LNCaP clone FGC (cell line): ENCODE data around the gene RPL37.

Source experiments
- DNase-seq: peaks from one replicate; pipeline ENCODE4 v3.0.0-alpha.2; 2011; ENCODE audit warnings: low read depth
- H3K4me3 ChIP-seq: 2 replicates; pipeline ENCODE4 v1.5.1; 2011; ENCODE audit warnings: mild to moderate bottlenecking, low read depth, low read length, control low read depth
- CTCF ChIP-seq: IDR thresholded peaks from 2 replicates; pipeline ENCODE4 v1.5.1; 2012; ENCODE audit warnings: mild to moderate bottlenecking; ENCODE audit not compliant: control insufficient read depth, insufficient read depth; ENCODE audit errors: extremely low read depth

RPL37 gene

GRCh38 chr5:40847525-40847924, 12.5 kb upstream of the RPL37 start:
- no peak for TF ChIP-seq CTCF
- no peak overlapping the region for H3K4me3 ChIP-seq
- no peak for DNase-seq

- no peak for DNase-seq
- TF ChIP-seq CTCF: no peak
- no peak overlapping the region for H3K4me3 ChIP-seq
Observed at GRCh38 chr5:40846371-40846770, 11.3 kb upstream of the RPL37 start.

GRCh38 chr5:40844565-40844964, 9.5 kb upstream of the RPL37 start:
- H3K4me3 ChIP-seq: no peak overlapping the region
- DNase-seq: no peak
- no peak for TF ChIP-seq CTCF

DNA sequence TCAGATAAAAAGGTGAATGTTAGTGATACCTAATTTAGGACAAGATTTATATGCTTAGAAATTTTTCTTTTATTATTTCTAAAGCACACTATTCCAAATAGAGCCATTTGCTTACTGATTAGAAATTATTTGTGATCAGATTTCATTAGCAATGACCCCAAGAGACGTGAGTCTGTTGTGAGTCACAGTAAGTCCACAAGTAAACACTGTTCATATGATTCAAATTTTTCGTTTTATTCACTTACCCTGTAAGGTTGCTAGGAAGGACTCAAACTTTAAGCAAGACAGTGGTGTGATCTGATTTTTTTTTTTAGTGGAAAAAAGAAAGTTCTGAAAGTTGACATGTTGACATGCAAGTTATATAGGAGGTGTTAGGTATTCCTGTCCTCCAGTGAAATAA, 7.3 kb upstream of the RPL37 start:
- TF ChIP-seq CTCF: no peak
- no peak overlapping the region for H3K4me3 ChIP-seq
- DNase-seq: no peak

DNA sequence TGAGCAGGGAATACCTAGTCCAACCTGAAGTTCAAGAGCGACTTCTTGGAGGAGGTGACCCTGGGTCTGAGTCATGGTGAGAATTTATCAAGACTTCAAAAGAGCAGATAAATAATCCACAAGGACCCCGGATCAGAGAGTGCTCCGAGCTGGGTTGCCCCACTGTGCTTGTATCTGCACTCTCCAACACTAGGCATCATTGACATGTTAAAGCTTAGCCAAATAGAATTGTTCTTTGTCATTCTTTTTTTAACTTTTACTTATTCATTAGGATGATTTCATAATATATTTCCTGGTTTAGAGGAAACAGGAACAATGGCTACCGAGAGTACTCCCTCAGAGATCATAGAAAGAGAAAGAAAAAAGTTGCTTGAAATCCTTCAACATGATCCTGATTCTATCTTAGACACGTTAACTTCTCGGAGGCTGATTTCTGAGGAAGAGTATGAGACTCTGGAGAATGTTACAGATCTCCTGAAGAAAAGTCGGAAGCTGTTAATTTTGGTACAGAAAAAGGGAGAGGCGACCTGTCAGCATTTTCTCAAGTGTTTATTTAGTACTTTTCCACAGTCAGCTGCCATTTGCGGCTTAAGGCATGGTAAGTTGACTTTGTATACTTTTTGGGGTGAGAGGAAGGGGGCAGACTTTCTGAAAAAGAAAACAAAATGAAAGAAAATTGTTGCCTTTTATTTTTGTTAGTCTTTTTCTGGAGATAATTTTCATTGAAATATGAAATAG, 6.2 kb upstream of the RPL37 start, which contains the start of gene CARD6:
CARD6 (plus strand) TSS at position 300 of the 738 bp plus-strand sequence; CDS start at position 316, 16 bp downstream.
- H3K4me3 ChIP-seq: no peak within 1 kb of the TSS
- no peak for TF ChIP-seq CTCF
- DNase-seq: no peak

GRCh38 chr5:40838086-40838485, 3.1 kb upstream of the RPL37 start:
- TF ChIP-seq CTCF: no peak
- H3K4me3 ChIP-seq: no peak overlapping the region
- no peak for DNase-seq

DNA sequence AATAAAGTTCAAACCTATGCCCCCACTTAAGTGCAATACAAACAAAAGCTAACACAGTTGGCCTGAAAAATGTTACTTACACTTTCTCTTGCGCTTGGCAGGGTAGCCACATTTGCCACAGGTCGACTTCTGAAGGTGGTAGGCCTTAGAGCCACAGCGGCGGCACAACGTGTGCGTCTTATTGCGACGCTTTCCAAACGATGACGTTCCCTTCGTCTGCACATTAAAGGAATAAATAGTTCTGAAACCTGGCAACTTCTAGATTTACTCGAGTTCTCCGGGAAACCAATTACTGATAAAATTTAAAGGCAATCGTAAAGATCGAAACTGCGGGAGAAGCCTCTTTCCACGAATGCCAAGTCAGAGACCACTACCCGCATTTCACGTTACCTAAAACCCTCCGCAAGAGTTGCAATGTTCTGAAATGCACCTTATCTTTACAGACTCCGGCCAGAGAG, 602 bp downstream of the RPL37 start:
- H3K4me3 ChIP-seq: peak overlapping the region; percentile 99
- no peak for TF ChIP-seq CTCF
- DNase-seq: no peak
